Mesodermal cell (in vitro differentiated cells): Measurements from ENCODE around the gene FAM204A.

Source experiments
- H3K27ac ChIP-seq: 2 replicates; pipeline ENCODE4 v1.7.0; 2013; ENCODE audit warnings: mild to moderate bottlenecking, low read depth, low read length, moderate library complexity; ENCODE audit not compliant: severe bottlenecking
- H3K36me3 ChIP-seq: 2 replicates; pipeline ENCODE4 v1.7.1; 2013; ENCODE audit warnings: mild to moderate bottlenecking, low read length, moderate library complexity; ENCODE audit not compliant: control insufficient read depth, insufficient read depth
- H3K4me1 ChIP-seq: one replicate; pipeline ENCODE4 v1.7.1; 2013; ENCODE audit warnings: mild to moderate bottlenecking, low read length; ENCODE audit not compliant: insufficient read depth, control insufficient read depth, poor library complexity, severe bottlenecking
- H3K4me3 ChIP-seq: 2 replicates; pipeline ENCODE4 v1.7.0; 2013; ENCODE audit warnings: low read length, control low read depth, mild to moderate bottlenecking; ENCODE audit not compliant: insufficient read depth, poor library complexity, severe bottlenecking; ENCODE audit errors: extremely low read depth
- H3K9me3 ChIP-seq: 2 replicates; pipeline ENCODE4 v1.7.1; 2013; ENCODE audit warnings: mild to moderate bottlenecking, low read length, moderate library complexity; ENCODE audit not compliant: control insufficient read depth
- WGBS, 2 experiments: methylation state at CpG; one replicate each; pipeline ENCODE4 v1.1.5; 2013; ENCODE audit warnings: missing lambda C conversion rate in 2 of 2; ENCODE audit not compliant: insufficient coverage in 2 of 2; 5-methylcytosine and 5-hydroxymethylcytosine counted together

FAM204A gene

GRCh38 chr10:118264838-118265470 lies 77.2 kb downstream of the FAM204A start:
- H3K4me3 ChIP-seq, result no peak overlapping the region
- no peaks in the 10 kb centered on the region for H3K9me3 ChIP-seq
- WGBS, 2 experiments, result 68 to 70% methylated on average over 6 to 7 of the region's 11 CpGs
- H3K4me1 ChIP-seq, result no peaks in the 10 kb centered on the region
- H3K27ac ChIP-seq, result no peak overlapping the region
- H3K36me3 ChIP-seq, result no peaks in the 10 kb centered on the region

DNA sequence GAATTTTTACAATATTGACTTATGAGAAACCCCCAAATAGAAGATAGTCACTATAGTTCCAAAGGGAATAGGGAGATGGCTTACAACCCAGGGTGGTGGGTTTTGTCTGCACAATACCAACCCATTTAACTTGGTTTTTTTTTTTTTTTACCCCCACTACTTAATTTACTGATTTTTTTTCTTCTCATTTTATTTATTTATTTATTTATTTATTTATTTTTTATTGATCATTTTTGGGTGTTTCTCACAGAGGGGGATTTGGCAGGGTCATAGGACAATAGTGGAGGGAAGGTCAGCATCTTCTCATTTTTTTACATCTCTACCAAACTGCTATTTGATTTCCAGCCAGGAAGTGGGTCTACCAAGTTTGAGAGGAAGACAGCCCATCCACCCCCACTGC lies 77.9 kb downstream of the FAM204A start:
- Histone ChIP-seq H3K4me1 (no peaks in the 10 kb centered on the region), H3K36me3 (no peaks in the 10 kb centered on the region), H3K27ac (no peak overlapping the region), H3K9me3 (no peaks in the 10 kb centered on the region), H3K4me3 (no peak overlapping the region)

DNA sequence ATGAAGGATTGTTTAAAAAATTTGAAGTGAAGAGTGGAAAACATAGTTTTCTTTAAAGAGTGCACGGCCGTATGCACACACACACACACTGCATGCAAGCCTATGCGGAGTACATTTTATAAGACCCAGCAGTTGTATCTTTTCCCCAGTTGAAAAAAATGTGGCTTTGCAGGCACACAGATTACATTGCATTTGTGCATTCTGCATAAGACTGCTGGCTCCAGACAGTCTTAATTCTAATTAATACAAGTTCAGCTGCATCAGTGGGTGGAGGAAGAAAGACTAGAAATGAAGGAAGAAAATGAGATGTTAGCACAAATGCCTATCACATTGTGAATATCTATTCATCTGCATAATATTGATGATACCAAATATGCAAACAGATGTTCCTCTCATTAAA lies 79.6 kb downstream of the FAM204A start:
- Histone ChIP-seq H3K36me3 (no peaks in the 10 kb centered on the region), H3K4me3 (no peak overlapping the region), H3K27ac (no peak overlapping the region), H3K9me3 (no peaks in the 10 kb centered on the region), H3K4me1 (no peaks in the 10 kb centered on the region)
- WGBS, 2 experiments, result 76% methylated on average over 3 of the region's 3 CpGs; no CpG with 5 or more reads in 1 of the 2 experiments

DNA sequence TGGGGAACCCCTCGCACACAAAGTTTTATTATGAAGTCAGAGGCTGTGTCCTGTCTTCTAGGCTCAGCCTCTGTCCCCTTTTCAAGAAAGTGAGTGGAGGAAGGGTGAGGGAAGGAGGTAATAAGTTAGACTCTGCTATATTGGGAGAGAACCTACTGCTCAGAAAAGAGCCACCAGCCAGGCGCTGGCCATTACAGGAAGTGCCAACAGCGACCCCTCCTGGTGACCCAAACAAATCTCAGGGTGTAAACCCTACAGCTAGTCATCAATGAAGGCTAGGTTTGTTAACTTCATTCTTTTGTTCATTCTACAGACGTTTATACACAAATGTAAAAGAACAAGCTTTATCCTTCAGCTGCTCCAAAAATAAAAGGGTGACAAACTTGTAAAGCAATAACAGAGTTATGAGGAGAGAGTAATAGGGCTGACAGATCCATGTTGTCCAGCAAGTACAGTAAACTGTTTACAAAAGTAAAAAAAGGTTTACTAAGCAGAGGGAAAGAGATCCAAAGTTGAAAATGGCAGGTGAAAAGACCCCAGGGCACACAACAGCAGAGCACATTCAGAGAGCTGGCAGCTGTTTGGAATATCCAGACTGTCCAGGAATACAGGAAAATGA lies 82.7 kb downstream of the FAM204A start:
- no peaks in the 10 kb centered on the region for H3K36me3 ChIP-seq
- no peak overlapping the region for H3K4me3 ChIP-seq
- peaks cover 5% of the 10 kb centered on the region for H3K4me1 ChIP-seq
- no peak overlapping the region for H3K27ac ChIP-seq
- no peaks in the 10 kb centered on the region for H3K9me3 ChIP-seq
- WGBS, 2 experiments, result 0% methylated on average over 2 of the region's 4 CpGs

GRCh38 chr10:118258285-118258684 lies 83.8 kb downstream of the FAM204A start:
- Histone ChIP-seq H3K4me3 (no peak overlapping the region), H3K4me1 (peaks cover 5% of the 10 kb centered on the region), H3K36me3 (no peaks in the 10 kb centered on the region), H3K27ac (no peak overlapping the region), H3K9me3 (no peaks in the 10 kb centered on the region)
- WGBS, 2 experiments, result no CpG with 5 or more reads among the region's 3 CpGs

DNA sequence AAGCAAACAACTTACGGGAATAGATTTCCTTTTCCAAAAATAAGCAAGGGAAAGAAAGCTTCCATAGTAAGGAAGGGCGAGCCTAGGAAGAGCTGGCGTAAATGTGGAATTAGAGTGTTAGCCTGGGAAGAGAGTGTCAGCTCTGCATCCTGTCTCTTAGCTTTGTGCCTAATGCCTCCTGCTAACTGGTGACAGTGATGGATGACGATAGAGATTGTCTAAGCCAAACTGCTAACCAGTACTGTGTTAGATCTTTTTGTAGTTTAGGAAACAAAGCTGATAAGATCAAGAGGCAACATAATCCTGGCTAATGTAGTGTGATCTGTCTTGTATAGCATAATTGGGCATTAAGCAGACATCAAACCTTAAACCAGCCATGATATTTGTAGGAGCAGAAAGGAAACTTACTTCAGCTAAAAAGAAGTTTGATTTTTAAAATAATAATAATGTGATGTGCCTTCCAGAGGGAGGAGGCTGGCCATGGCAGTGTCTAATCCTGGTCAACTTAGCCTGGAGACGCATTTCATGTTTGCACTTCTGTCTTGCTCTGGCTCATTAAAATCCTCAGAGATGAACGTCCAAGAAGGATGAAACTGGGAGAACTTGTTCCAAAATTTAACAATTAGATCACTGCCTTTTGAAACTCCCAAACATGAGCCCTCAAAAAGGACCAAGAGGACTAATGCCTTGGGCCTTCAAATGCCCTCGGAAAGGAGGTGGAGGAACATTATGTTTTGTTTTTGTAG lies 85.1 kb downstream of the FAM204A start:
- Histone ChIP-seq H3K36me3 (no peaks in the 10 kb centered on the region), H3K4me1 (peaks cover 5% of the 10 kb centered on the region), H3K27ac (peak overlapping the region; percentile 65), H3K4me3 (no peak overlapping the region), H3K9me3 (no peaks in the 10 kb centered on the region)
- WGBS, 2 experiments, result 32 to 44% methylated on average over 2 to 5 of the region's 7 CpGs

- H3K4me1 ChIP-seq, result peaks cover 5% of the 10 kb centered on the region
- 90 to 100% methylated on average over 4 of the region's 5 CpGs for WGBS, 2 experiments
Measured at GRCh38 chr10:118256209-118256608, 85.9 kb downstream of the FAM204A start.

GRCh38 chr10:118255355-118255754 lies 86.8 kb downstream of the FAM204A start:
- Histone ChIP-seq H3K36me3 (no peaks in the 10 kb centered on the region), H3K9me3 (no peaks in the 10 kb centered on the region), H3K4me1 (peaks cover 5% of the 10 kb centered on the region), H3K27ac (no peak overlapping the region), H3K4me3 (no peak overlapping the region)
- 96 to 98% methylated on average over 6 to 7 of the region's 8 CpGs for WGBS, 2 experiments

More at GRCh38 chr10:118256209-118256608, 85.9 kb downstream of the FAM204A start:
- Histone ChIP-seq H3K4me3 (no peak overlapping the region), H3K36me3 (no peaks in the 10 kb centered on the region), H3K9me3 (no peaks in the 10 kb centered on the region), H3K27ac (peak overlapping the region; percentile 65)

- WGBS, 2 experiments, result 93 to 94% methylated on average over 2 to 3 of the region's 4 CpGs
- Histone ChIP-seq H3K36me3 (no peaks in the 10 kb centered on the region), H3K27ac (no peak overlapping the region), H3K4me3 (no peak overlapping the region), H3K9me3 (no peaks in the 10 kb centered on the region), H3K4me1 (peaks cover 5% of the 10 kb centered on the region)
Measured at GRCh38 chr10:118254654-118255053, 87.5 kb downstream of the FAM204A start.

DNA sequence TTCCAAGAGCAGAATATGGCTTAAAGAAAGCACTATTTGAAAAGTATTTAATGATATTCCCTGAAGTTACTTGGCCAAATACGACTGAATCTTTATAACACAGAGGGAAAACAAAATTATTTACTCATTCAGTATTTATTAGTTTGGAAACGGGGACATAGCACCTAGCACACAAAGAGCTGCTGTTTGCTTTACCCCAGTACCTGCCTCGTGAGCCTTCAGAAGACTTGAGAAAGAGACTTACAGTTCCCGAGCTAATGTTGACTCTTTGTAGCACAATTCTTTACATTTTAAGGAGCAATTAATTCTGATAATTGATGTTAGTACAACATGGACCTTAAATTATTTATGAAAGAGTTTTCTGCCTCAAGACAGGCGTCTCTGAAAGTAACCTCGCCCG lies 88.7 kb downstream of the FAM204A start:
- WGBS, 2 experiments, result 98% methylated on average over 4 of the region's 7 CpGs; no CpG with 5 or more reads in 1 of the 2 experiments
- no peak overlapping the region for H3K27ac ChIP-seq

DNA sequence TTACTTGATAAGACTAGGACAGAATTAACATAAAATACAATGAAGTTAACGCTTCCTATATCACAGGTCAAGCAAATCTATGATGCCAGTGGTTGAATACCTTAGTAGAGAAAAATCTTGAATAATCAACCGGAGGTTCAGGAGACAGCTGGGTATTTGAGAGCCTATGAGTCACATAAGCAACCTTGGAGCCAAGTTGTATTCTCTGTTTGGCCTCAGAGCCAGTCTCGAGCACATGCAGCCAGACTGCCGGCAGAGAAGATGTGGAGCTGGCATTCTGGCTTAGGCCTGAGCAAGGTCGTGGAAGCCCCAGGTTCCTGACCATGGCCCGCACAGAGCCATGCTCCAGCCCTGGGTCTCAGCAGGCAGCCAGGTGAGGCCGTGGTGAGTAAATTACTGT lies 90.3 kb downstream of the FAM204A start:
- Histone ChIP-seq H3K27ac (no peak overlapping the region), H3K36me3 (no peaks in the 10 kb centered on the region), H3K4me3 (no peak overlapping the region), H3K9me3 (no peaks in the 10 kb centered on the region), H3K4me1 (peaks cover 5% of the 10 kb centered on the region)
- WGBS, 2 experiments, result 85 to 87% methylated on average over 6 to 7 of the region's 7 CpGs

More for the DNA sequence above, 88.7 kb downstream of the FAM204A start:
- Histone ChIP-seq H3K4me3 (no peak overlapping the region), H3K36me3 (no peaks in the 10 kb centered on the region), H3K9me3 (no peaks in the 10 kb centered on the region), H3K4me1 (peaks cover 5% of the 10 kb centered on the region)
